Measurements from ENCODE around the gene THSD8.
A peak's percentile ranks its signal among the peaks of the same experiment; 100 is the strongest.

THSD8 gene

DNA sequence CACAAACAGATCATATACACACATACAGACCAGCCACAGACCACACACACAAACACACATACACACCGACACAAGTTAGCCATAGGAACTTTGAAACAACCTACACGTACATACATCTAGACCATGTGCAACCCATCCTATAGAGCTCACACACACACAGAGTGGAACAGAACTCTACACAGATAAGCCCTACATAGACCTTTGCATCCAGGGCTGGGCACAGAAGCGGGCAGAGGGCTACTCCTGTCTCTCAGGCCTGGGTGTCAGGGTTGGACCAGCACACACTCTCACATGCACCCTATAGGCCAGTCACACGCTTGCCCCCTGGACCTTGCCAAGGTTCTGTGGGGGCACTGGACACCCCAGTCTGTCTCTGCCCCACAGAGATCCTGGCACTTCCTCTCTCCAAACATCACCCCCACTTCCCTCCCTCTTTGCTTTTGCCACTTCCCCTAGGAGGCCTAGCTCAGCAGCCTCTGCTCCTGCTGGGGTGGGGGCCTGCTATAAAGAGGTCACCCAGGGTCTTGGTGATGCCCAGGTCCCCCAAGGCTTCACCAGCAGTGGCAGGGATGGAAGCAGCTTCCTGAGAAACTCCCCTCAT is 16.3 kb upstream of the THSD8 start:
- intact Hi-C loops (cut with DNase I; ENCODE audit: low total_unique reads), result no loop called here
- Histone ChIP-seq H3K36me3 (no peaks in the 10 kb centered on the region), H3K27ac (peak overlapping the region; percentile 98 to 99), H3K4me3 (no peak overlapping the region), H3K27me3 (no peaks in the 10 kb centered on the region), H3K4me1 (peaks cover 5 to 75% (median 71%) of the 10 kb centered on the region in 4 donors), H3K9me3 (no peaks in the 10 kb centered on the region)
- DNase-seq, result no peak
- TF ChIP-seq, protein P1, sequence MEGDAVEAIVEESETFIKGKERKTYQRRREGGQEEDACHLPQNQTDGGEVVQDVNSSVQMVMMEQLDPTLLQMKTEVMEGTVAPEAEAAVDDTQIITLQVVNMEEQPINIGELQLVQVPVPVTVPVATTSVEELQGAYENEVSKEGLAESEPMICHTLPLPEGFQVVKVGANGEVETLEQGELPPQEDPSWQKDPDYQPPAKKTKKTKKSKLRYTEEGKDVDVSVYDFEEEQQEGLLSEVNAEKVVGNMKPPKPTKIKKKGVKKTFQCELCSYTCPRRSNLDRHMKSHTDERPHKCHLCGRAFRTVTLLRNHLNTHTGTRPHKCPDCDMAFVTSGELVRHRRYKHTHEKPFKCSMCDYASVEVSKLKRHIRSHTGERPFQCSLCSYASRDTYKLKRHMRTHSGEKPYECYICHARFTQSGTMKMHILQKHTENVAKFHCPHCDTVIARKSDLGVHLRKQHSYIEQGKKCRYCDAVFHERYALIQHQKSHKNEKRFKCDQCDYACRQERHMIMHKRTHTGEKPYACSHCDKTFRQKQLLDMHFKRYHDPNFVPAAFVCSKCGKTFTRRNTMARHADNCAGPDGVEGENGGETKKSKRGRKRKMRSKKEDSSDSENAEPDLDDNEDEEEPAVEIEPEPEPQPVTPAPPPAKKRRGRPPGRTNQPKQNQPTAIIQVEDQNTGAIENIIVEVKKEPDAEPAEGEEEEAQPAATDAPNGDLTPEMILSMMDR (IDR thresholded peaks at IDR 0.05), result no peak

DNA sequence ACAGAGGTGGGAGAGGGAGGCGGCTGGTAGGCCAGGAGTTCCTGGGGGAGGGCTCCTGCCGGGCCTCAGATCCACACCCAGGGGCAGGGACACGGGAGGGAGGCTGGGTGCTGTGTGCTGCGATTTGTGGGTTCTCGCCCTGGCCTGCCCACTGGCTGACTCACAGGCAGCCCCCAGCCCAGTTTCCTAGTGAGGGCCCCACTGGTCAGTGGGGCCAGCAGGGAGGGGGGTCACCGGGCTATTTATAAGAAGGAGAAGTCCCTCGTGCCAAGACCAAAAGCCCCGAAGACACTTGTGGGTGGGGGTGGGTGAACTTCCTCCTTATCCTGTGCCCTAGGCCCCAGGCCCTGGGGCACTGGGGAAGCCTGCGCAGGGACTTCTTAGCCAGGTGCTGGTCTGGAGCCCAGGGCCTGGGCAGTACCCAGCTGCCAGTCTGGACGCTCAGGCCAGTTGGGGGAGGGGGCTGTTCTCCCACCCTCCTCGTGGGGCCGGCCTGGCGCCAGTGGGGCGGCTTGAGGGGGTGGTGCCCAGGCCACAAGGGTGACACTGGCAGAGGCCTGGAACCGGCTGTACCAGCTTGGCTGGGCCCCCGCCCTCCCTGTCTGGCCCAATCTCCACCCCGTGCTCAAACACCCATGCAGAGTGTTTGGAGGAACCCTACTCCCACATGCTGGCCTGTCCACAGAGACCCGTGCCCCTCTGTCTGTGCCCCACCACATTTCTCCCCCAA is 15.6 kb upstream of the THSD8 start:
- Histone ChIP-seq H3K9me3 (no peaks in the 10 kb centered on the region), H3K4me1 (peaks cover 5 to 80% (median 73%) of the 10 kb centered on the region in 4 donors), H3K27me3 (no peaks in the 10 kb centered on the region), H3K36me3 (no peaks in the 10 kb centered on the region), H3K27ac (peak overlapping the region; percentile 98 to 99), H3K4me3 (no peak overlapping the region)
- intact Hi-C loops (cut with DNase I; ENCODE audit: low total_unique reads), result no loop called here
- TF ChIP-seq, protein P1 (IDR thresholded peaks at IDR 0.05), result no peak
- DNase-seq, result peak; percentile 79 to 95

GRCh38 chr19:12786952-12787351 is 14.9 kb upstream of the THSD8 start:
- H3K27me3 ChIP-seq, result no peaks in the 10 kb centered on the region
- no peaks in the 10 kb centered on the region for H3K9me3 ChIP-seq
- peak overlapping the region; percentile 98 to 99 for H3K27ac ChIP-seq
- intact Hi-C loops (cut with DNase I; ENCODE audit: low total_unique reads), result no loop called here
- H3K4me1 ChIP-seq, result peaks cover 5 to 77% (median 71%) of the 10 kb centered on the region in 4 donors
- no peak overlapping the region for H3K4me3 ChIP-seq
- H3K36me3 ChIP-seq, result peaks cover 0 to 1% (median under 1%) of the 10 kb centered on the region in 3 donors
- TF ChIP-seq, protein P1 (IDR thresholded peaks at IDR 0.05), result no peak
- no peak for DNase-seq

- intact Hi-C loops (cut with DNase I; ENCODE audit: low total_unique reads), result no loop called here
- TF ChIP-seq, protein P1 (IDR thresholded peaks at IDR 0.05), result no peak
- H3K4me3 ChIP-seq, result no peak overlapping the region
- peaks cover 0 to 6% (median 5%) of the 10 kb centered on the region in 3 donors for H3K36me3 ChIP-seq
- H3K9me3 ChIP-seq, result no peaks in the 10 kb centered on the region
- peak overlapping the region; percentile 98 to 99 for H3K27ac ChIP-seq
- DNase-seq, result no peak
- H3K27me3 ChIP-seq, result no peaks in the 10 kb centered on the region
- peaks cover 5 to 75% (median 68%) of the 10 kb centered on the region in 4 donors for H3K4me1 ChIP-seq
Measured at GRCh38 chr19:12787458-12787857, 14.4 kb upstream of the THSD8 start.

- Histone ChIP-seq H3K9me3 (no peaks in the 10 kb centered on the region), H3K4me3 (peak overlapping the region; percentile 86 to 96), H3K36me3 (peaks cover 0 to 13% (median 9%) of the 10 kb centered on the region in 3 donors), H3K27ac (peak overlapping the region; percentile 98 to 99), H3K4me1 (peaks cover 5 to 70% (median 63%) of the 10 kb centered on the region in 4 donors), H3K27me3 (no peaks in the 10 kb centered on the region)
- intact Hi-C loops (cut with DNase I; ENCODE audit: low total_unique reads), result no loop called here
- TF ChIP-seq, protein P1 (IDR thresholded peaks at IDR 0.05), result no peak
- no peak for DNase-seq
Measured at GRCh38 chr19:12788042-12788681, 13.7 kb upstream of the THSD8 start.
